HG02623 (cell line): ENCODE measurements around the gene ENTPD6.
A peak's percentile ranks its signal among the peaks of the same experiment; 100 is the strongest.

Source experiments
- ATAC-seq: cut with Tn5 transposase; IDR thresholded peaks from one replicate; pipeline ENCODE4 v1.9.1; 2021; ENCODE audit warnings: moderate library complexity; ENCODE audit not compliant: unreplicated experiment

Gene ENTPD6

GRCh38 chr20:25187635-25188034 lies 7.9 kb upstream of the ENTPD6 start:
- no peak for ATAC-seq

GRCh38 chr20:25188218-25188617 lies 7.3 kb upstream of the ENTPD6 start:
- no peak for ATAC-seq

DNA sequence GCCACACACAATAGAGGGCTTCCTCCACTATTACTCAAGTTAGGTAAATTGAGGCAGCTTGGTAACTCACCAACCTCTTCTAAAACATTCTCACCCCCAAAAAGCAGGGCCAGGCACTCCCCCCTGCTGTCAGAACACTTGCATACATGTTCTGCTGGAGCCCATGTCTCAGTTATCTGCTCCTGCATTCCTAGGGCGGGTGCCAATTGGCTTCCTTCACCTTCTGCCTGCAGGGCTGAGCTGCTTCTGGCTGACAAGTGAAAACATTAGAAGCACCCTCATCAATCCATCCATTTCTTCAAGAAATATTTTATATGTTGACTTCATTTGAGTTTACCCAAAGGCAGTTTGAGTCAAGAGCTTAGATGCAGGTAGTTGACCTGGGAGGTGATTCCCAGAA lies 4.5 kb upstream of the ENTPD6 start:
- ATAC-seq, result no peak

GRCh38 chr20:25191689-25192088 lies 3.8 kb upstream of the ENTPD6 start:
- no peak for ATAC-seq

GRCh38 chr20:25193843-25194242 lies 1.7 kb upstream of the ENTPD6 start:
- ATAC-seq, result no peak

DNA sequence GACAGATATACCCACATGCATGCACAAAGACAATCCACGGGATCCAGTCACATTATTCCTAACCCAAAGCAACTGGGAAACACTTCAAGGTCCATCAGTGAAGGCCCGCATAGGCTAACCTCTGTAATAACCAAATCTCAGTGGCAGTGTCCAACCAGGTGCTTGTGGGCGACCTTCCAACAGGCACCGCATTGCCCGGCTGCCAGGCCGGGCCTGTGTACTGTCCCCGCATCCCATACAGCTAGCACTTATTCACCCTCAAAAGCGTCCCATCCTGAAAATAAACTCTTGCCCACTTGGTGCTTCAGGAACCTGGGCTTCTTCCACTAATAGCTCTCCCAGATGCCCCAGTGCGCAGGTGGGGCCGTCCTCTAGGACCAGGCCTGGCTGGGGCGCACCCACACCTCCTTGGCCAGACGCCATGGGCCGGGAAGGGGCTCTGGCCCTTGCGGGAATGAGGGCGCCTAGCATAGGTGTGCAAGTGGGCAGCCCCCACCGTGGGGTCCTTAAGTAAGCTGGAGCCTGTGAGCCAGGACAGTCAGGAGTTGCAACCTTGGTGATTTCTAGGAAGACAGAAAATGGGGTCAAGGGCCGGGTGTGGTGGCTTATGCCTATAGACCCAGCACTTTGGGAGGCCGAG lies 1.1 kb upstream of the ENTPD6 start:
- no peak for ATAC-seq

GRCh38 chr20:25195962-25196785 lies 662 bp downstream of the ENTPD6 start:
- peak; percentile 21 for ATAC-seq

DNA sequence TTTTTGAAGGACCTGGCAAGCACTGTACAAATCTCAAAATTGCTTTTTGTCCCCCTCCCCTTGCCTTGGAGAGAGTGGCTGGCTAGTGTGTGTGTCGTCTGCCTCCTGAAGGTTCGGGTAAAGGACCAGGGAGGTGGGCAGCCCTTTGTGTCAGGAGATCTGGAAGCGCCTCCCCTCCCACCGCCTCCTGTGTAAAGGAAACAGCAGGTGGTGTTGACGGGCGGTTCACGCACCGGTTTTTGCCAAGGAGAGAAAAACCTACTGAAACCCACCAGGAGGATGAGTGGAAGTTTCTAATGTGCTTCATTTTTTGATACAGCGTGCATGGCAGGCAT lies 1.2 kb downstream of the ENTPD6 start:
- no peak for ATAC-seq

DNA sequence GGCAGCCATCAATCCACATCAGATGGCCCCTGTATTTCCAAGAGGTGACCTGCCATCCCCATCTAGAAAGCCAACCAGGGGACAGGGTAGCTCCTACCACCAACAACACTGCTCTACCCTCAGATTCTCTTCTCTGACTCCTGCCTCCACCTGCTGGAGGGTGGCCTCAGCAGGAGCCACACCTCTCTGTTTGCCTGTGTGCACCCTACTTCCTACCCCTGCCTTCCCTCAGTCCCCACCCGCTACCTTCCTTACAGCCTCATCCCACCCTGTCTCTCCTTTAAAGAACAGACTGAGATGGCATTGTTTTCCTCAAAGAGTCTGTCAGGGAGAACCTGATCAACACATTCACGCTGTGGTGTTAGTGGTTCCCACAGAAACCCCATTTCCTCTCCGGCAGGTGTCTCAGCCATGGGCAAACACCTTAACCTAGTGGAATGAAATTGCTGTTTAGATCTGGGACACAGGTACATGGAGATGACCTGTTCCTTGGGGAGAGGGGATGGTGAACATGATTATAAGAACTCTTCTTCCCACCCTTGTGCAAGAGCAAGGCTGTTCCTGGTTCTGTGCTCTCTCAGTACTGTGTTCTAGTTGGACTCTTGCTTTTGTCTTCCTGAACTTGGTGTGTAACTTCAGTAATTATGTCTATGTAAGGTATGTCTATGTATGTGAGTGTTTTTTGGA lies 1.8 kb downstream of the ENTPD6 start:
- no peak for ATAC-seq

DNA sequence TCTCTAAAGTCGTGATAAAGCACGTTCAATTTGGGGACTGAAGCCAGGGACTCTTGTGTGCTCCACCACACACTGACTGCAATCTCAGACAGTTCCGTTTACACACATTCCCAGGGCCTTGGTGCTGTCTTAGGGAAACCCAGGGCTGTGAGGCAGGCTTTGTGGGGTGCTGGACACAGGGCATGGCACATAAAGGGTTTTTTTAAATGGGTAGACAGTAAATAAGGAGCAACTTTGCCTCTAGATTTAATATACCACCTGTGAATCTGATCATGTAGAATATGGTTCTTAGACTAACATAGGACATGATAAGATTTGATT lies 2.3 kb downstream of the ENTPD6 start:
- no peak for ATAC-seq

GRCh38 chr20:25198663-25199383 lies 3.3 kb downstream of the ENTPD6 start:
- ATAC-seq, result no peak

GRCh38 chr20:25199473-25200260 lies 4.2 kb downstream of the ENTPD6 start:
- ATAC-seq, result no peak

- no peak for ATAC-seq
Measured at GRCh38 chr20:25203089-25203488, 7.6 kb downstream of the ENTPD6 start.

DNA sequence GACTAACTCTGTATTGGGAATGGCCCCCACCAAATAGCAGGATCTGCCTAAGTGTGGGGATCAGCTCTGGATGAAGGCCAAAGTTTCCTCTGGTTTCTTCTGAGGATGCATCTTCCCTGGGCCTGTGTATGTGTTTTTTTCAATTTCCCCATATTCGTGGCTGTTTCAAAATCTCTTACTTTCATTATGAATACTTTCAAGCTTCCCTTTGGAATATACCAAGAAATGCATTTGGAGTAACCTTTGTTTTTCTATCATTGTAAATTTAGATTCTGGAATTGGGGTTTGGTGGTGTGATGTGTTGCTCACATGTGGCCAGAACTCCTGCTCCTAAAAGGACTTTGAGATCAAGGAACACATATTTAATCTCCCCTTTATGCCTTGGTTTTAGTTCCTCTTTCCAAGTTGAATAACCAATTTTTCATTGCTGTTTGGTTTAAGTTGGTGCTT lies 8.4 kb downstream of the ENTPD6 start:
- no peak for ATAC-seq

- ATAC-seq, result no peak
Measured at GRCh38 chr20:25204550-25205276, 9.2 kb downstream of the ENTPD6 start.

DNA sequence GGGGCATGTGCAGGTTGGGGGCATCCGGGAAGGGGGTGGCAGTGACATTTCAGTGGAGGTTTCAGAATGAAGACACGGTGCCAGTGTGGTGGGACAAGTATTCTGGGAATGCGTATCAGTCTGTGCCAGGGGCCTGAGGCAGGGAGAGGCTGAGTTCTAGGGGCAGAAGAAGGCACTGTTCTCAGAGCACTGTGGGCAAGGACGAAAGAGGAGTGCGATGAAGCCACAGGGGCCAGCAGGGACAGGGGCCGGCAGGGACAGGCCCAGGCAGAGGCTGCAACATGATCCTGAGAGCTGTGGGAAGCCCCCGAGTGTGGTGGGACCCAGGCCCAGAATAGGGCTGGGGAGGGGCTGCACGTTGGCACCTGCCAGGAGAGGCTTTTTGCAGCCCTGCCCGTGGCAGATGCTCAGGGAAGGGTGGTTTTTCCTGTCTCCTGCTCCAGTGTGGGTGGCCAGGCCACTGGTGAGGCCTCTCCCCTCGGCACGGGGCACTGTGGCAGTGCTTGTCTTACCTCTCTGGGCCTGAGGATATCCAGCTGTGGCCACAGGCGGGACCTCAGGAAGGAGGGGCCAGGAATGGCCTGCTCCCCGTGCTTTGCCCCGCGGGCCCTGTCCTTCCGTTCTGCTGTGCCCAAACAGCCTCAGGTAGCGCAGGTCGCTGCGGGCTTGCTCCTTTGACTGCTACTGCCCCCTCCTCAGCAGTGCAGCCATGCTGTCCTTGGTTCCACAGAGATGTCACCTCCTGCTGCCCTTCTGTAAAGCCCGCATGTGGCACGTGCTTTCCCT lies 10.0 kb downstream of the ENTPD6 start:
- ATAC-seq, result no peak

DNA sequence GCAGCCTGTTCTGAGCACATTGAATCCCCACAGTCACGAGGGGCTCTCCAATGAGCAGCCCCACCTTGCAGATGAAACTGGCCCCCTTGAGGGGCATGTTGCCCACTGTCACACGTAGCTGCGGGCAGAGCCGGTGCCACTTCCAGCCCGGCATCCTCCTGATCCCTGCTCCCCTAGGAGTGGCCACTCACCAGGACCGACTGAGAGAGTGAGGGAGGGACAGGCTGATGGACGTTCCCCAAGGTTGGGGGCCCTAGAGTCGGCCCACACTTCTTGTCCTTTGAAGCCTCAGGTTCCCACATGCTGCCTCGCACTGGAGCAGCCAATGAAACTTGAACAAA lies 10.5 kb downstream of the ENTPD6 start:
- ATAC-seq, result no peak

DNA sequence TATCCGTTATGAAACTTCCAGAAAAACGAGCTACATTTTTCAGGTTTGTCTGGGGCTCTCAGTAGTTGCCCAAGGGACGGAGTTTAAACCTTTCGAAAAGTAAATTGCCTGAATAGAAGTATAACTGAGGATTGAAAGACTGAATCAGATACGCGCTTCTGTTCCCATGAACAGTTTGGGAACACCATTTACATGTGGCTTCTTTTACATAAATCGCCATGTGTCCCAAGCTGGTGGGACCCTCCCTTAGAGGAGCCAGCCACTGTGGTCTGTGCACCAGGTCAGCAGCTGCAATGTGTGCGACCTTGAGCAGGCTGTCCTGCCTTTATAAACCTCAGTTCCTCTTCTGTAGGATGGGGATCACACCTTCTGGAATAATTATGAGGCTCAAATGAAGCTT lies 11.0 kb downstream of the ENTPD6 start:
- ATAC-seq, result no peak

DNA sequence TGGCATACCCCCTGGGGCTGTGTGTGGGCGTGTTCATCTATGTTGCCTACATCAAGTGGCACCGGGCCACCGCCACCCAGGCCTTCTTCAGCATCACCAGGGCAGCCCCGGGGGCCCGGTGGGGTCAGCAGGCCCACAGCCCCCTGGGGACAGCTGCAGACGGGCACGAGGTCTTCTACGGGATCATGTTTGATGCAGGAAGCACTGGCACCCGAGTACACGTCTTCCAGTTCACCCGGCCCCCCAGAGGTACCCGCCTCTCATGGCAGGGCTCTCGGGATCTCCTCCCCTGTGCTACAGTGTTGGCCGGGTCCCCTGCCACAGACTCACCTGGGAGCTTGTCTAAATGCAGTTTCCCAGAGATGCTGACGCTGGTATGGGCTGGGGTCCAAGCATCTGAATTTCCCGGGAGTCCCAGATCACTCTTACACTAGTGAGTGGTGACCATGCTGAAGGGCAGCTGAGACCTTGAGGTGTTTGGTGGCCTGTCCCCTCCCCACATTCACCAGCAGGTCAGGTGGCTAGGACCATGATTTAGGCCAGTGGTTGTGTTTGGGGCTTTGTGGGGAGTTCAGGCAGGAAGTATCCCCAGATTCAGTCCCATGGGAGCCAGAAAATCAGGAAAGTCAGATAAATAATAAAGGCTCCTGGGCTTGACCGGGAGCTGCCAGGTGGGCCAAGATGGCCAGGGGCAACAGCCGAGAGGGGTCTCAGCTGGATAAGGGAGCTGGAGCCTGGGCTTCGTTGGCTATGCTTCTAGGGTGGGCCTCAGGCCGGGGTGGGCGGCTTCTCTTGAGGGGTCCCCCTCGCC lies 11.8 kb downstream of the ENTPD6 start:
- ATAC-seq, result no peak
